Measurements from ENCODE around the gene STAP2. TPM values are rescaled to one million over a fixed set of nuclear protein-coding genes. Genes with fewer than 3 reads are reported as not detected.

Gene STAP2
- total and polyA plus RNA-seq, 2 donors (not counting 3 experiments of a cell fraction or from before 2014, with no cell fraction given) = 12.2 to 21.7 TPM

DNA sequence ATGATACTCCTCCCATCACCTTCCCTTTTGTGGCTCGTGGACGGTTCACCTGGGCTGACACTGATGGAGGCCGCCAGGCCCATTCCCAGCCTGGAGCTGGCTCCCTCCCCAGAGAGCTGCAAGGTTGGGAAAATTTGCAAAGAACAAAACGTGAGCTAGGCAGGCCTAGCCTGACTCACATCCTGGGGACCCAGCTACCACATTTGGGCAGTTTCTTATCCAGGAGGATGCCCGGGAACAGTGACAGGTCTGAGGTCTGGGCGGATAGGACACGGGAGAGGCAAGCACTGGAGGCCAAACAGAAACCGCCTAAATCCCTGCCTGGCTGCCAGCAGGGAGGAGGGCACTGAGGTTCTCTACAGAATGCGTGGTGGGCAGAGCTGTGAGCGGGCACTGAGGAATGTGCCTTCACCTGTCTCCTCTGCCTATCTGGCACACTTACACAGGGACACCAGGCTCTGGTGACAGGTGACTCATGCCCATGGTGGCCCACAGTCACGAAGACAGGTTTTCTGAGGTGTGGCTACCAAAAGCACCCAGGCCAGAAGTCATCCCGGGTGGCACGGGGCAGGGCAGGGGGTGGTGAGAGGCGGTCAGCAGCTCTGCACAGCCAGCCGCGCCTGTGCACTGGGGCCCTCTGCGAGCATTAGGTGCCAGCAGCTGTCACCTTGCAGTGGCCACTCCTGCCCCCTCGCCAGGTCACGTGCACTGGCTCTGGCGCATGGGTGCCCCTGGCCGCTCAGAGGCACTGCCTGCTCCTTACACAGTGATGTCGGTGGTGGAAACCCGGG is 38.6 kb upstream of the STAP2 start:
- Histone ChIP-seq H3K27me3 (ENCODE audit: control insufficient read depth in 2 of 2, insufficient read depth in 2 of 2, low read length in 2 of 2) (no peaks in the 10 kb centered on the region), H4K20me1 (replicated peaks; ENCODE audit: control insufficient read depth, extremely low read depth, insufficient read depth, low read length) (no peaks in the 10 kb centered on the region), H3K4me2 (ENCODE audit: insufficient read depth, low read length) (no peak overlapping the region), H2AFZ (ENCODE audit: low read depth, low read length) (no peak overlapping the region), H3K4me3 (replicated peaks in 1 of 3; ENCODE audit: insufficient read depth in 1 of 3, low read depth in 1 of 3, low read length in 3 of 3) (no peak overlapping the region), H3K27ac (ENCODE audit: insufficient read depth, low read depth, low read length) (no peak overlapping the region), H3K9me1 (replicated peaks; ENCODE audit: control insufficient read depth, extremely low read depth, insufficient read depth, low read length) (no peaks in the 10 kb centered on the region), H3K79me2 (ENCODE audit: control insufficient read depth, insufficient read depth, low read length) (peaks cover 93% of the 10 kb centered on the region), H3K36me3 (ENCODE audit: control insufficient read depth in 2 of 2, extremely low read depth in 1 of 2, insufficient read depth in 2 of 2, low read length in 2 of 2) (peaks cover 0 to 9% of the 10 kb centered on the region in 2 experiments), H3K9ac (replicated peaks; ENCODE audit: extremely low read depth, insufficient read depth, low read length) (no peak overlapping the region), H3K4me1 (ENCODE audit: control insufficient read depth, extremely low read depth, insufficient read depth, low read length) (peaks cover 54% of the 10 kb centered on the region), H3K9me3 (replicated peaks; ENCODE audit: control insufficient read depth, insufficient read depth, low read length) (no peaks in the 10 kb centered on the region)
- DNase-seq (ENCODE audit: low read depth, low spot score) (no peak), FAIRE-seq (peak; percentile 38)
- CTCF ChIA-PET = interaction anchor here (0.7 to 8.7 kb wide), 4 partner anchors 15 to 25 kb away, joined by 3 to 105 read pairs (median 30); partner anchors contain the start of genes CHAF1A and SH3GL1
- no TSS peak for BruUV-seq (replicated peaks)
- POLR2A ChIA-PET = interaction anchor here (1.0 kb wide), 1 partner anchor 14 kb away, joined by 3 read pairs; no protein-coding TSS in a partner anchor
- intact Hi-C loops (cut with micrococcal nuclease) (no loop called here), dilution Hi-C loops (cut with MboI; ENCODE audit: extremely low pct_ligation_motif_present, low sequenced_read_pairs) (no loop called here)
- TF ChIP-seq POLR2AphosphoS5 (IDR thresholded peaks at IDR 0.05; ENCODE audit: insufficient read depth, low read depth, low read length) (no peak), JUN (IDR thresholded peaks at IDR 0.05; ENCODE audit: borderline replicate concordance, insufficient read depth, insufficient read length, low read depth) (no peak), POLR2A (IDR thresholded peaks at IDR 0.05; ENCODE audit: low read depth, low read length) (no peak), MYC (IDR thresholded peaks at IDR 0.05; ENCODE audit: low read depth, low read length) (no peak), EZH2 (IDR thresholded peaks at IDR 0.05; ENCODE audit: borderline replicate concordance, low read depth, low read length, severe bottlenecking) (no peak), FOS (IDR thresholded peaks at IDR 0.05; ENCODE audit: borderline replicate concordance, insufficient read depth, low read length) (no peak), GATA2 (IDR thresholded peaks at IDR 0.05; ENCODE audit: insufficient read depth, insufficient read length, low read depth, low read length) (no peak)
- TF ChIP-seq, protein P1, sequence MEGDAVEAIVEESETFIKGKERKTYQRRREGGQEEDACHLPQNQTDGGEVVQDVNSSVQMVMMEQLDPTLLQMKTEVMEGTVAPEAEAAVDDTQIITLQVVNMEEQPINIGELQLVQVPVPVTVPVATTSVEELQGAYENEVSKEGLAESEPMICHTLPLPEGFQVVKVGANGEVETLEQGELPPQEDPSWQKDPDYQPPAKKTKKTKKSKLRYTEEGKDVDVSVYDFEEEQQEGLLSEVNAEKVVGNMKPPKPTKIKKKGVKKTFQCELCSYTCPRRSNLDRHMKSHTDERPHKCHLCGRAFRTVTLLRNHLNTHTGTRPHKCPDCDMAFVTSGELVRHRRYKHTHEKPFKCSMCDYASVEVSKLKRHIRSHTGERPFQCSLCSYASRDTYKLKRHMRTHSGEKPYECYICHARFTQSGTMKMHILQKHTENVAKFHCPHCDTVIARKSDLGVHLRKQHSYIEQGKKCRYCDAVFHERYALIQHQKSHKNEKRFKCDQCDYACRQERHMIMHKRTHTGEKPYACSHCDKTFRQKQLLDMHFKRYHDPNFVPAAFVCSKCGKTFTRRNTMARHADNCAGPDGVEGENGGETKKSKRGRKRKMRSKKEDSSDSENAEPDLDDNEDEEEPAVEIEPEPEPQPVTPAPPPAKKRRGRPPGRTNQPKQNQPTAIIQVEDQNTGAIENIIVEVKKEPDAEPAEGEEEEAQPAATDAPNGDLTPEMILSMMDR (IDR thresholded peaks at IDR 0.05; ENCODE audit: extremely low read depth in 1 of 2, insufficient read depth in 1 of 2, low read depth in 1 of 2, low read length in 2 of 2) = no peak
- TF ChIP-seq, protein P2, sequence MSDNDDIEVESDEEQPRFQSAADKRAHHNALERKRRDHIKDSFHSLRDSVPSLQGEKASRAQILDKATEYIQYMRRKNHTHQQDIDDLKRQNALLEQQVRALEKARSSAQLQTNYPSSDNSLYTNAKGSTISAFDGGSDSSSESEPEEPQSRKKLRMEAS (IDR thresholded peaks at IDR 0.05; ENCODE audit: insufficient read depth, insufficient read length) = no peak
